Adrenal gland (tissue), 12 donors: ENCODE results near the gene COP1. TPM values are rescaled to one million over a fixed set of nuclear protein-coding genes. Genes with fewer than 3 reads are reported as not detected.
"Not testable (repeated sequence)": the region's sequence is repeated elsewhere in the genome, so short reads cannot be mapped to it uniquely, and the experiment has no call there.

ENCODE experiments used
- DNase-seq, 7 donors: peaks; one replicate each; pipeline ENCODE4 v3.0.0-alpha.2; 2019 to 2020
- H3K27ac ChIP-seq, 5 donors: fragments of 200-600 bp; sonication (generic) in 4 of 5; 1 replicate in 3 of 5; 2 replicates in 2 of 5; pipeline versions ENCODE4 v1.5.1 to v1.8.0; 2016 to 2020; ENCODE audit warnings: mild to moderate bottlenecking in 1 of 5
- H3K27me3 ChIP-seq: fragments of 200-600 bp; 2 replicates; pipeline ENCODE4 v1.8.0; 2021
- H3K36me3 ChIP-seq, 2 donors: fragments of 200-600 bp; replicated peaks in 1 of 2; 1 replicate in 1 of 2; 2 replicates in 1 of 2; pipeline versions ENCODE4 v1.5.1 to v1.8.0; 2018 to 2022
- H3K4me1 ChIP-seq, 2 donors: fragments of 200-600 bp; replicated peaks in 1 of 2; 1 replicate in 1 of 2; 2 replicates in 1 of 2; pipeline versions ENCODE4 v1.5.1 to v1.8.0; 2018 to 2021
- H3K4me3 ChIP-seq, 4 donors: fragments of 200-600 bp; sonication (generic) in 3 of 4; one replicate each; pipeline ENCODE4 v1.5.1; 2016 to 2018
- H3K9me3 ChIP-seq, 3 donors: fragments of 200-600 bp; sonication (generic) in 1 of 3; replicated peaks in 1 of 3; 1 replicate in 2 of 3; 2 replicates in 1 of 3; pipeline versions ENCODE4 v1.5.1 to v1.8.0; 2016 to 2021
- CTCF ChIP-seq, 6 experiments: fragments of 450-650 bp in 4 of 6; fragments of 200-600 bp in 2 of 6; sonication (generic) in 1 of 6; IDR thresholded peaks; 1 replicate in 5 of 6; 2 replicates in 1 of 6; pipeline versions ENCODE4 v1.5.1 to v1.8.0; 2016 to 2021; ENCODE audit warnings: antibody characterized with exemption in 6 of 6, mild to moderate bottlenecking in 2 of 6, moderate library complexity in 1 of 6
- POLR2A ChIP-seq, 2 donors: fragments of 450-650 bp; IDR thresholded peaks; one replicate each; pipeline ENCODE4 v1.6.1; 2017; ENCODE audit warnings: antibody characterized with exemption in 2 of 2, mild to moderate bottlenecking in 2 of 2, moderate library complexity in 1 of 2
- WGBS, 4 donors: extraction: QIAGEN DNeasy Blood & Tissue Kit in 2 of 4; methylation state at CpG; one replicate each; pipeline versions ENCODE4 v1.1.5 to v1.1.7; 2013 to 2017; 5-methylcytosine and 5-hydroxymethylcytosine counted together
- intact Hi-C, 2 donors: fragments of 100-400 bp; cut with DNase I; formaldehyde crosslinking; loops; one replicate each; pipeline versions ENCODE4 v1.14.1 to v1.15.0; 2022 to 2023
- polyA plus RNA-seq, 3 donors: library from polyadenylated mRNA; stranded (reverse); fragments of 200-250 nt in 2 of 3; fragments of 350-450 nt in 1 of 3; fragmentation: Illumina TruSeq in 1 of 3; extraction: RNeasy Lipid Tissue Mini Kit (QIAGEN cat#74804) in 1 of 3; gene quantifications; one replicate each; pipeline ENCODE4 v1.2.3, GENCODE V29; 2013 to 2014
- total RNA-seq, 9 donors: library from RNA; depleted of rRNA in 4 of 9; stranded (reverse); fragments of >200 nt in 4 of 9; fragments of 120-200 nt in 1 of 9; fragmentation: NEBNext Ultra II Directional in 1 of 9; extraction: Animal tissue kit (Norgen Biotek cat#: 25700) in 1 of 9; gene quantifications; one replicate each; pipeline versions ENCODE4 v1.1.0 to v1.2.4, GENCODE V29; 2013 to 2023
- donor health status: healthy with polysubstance abuse.
- donor health status: Bipolar disorder and iron deficiency.
- donor health status: DM: yes; HTN: yes; CAD: no.
- donor health status: DM: no; HTN: no; CAD: no.
- donor health status: DM: no; HTN: no; CAD: no.
- donor health status: DM: yes; HTN: yes; CAD: no.

The COP1 gene
- total and polyA plus RNA-seq, 12 donors = 27.4 to 80.0 (median 36.7) TPM

DNA sequence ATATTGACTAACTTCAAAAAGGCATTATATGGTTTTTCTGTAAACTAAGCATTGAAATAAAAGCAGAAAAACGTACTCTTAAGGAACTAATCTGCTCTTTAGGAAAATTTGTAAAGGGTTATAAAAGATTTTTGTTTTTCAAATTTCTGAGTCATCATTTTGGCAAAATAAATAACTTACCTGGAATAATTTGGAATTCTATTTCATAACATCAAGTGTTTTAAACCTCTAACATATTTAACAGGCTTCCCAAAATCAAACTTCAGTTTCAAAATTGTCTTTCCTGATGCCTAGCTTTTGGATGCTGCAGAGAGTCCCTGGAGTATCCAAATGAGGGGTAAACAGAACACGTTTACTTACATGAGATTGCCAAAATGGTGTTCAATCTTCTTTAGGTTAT is 108.5 kb downstream of the COP1 start:
- no peaks in the 10 kb centered on the region for H3K4me1 ChIP-seq
- H3K36me3 ChIP-seq = no peaks in the 10 kb centered on the region
- H3K9me3 ChIP-seq = peaks cover 4 to 24% (median 15%) of the 10 kb centered on the region in 3 donors
- intact Hi-C loops = no loop called here
- 95 to 97% (median 96%) methylated on average over 2 of the region's 2 CpGs for WGBS, 4 donors
- no peak overlapping the region for H3K4me3 ChIP-seq
- no peak overlapping the region for H3K27ac ChIP-seq
- TF ChIP-seq POLR2A (IDR thresholded peaks at IDR 0.05) (no peak), CTCF (IDR thresholded peaks at IDR 0.05) (no peak)
- no peak for DNase-seq
- H3K27me3 ChIP-seq = no peaks in the 10 kb centered on the region

- H3K27ac ChIP-seq = no peak overlapping the region
- no peak for TF ChIP-seq POLR2A (IDR thresholded peaks at IDR 0.05)
- no peak for TF ChIP-seq CTCF (IDR thresholded peaks at IDR 0.05)
- 96 to 99% (median 97%) methylated on average over 3 of the region's 3 CpGs for WGBS, 4 donors
- intact Hi-C loops = no loop called here
- H3K4me1 ChIP-seq = no peaks in the 10 kb centered on the region
- H3K4me3 ChIP-seq = no peak overlapping the region
- H3K27me3 ChIP-seq = no peaks in the 10 kb centered on the region
- no peaks in the 10 kb centered on the region for H3K36me3 ChIP-seq
- H3K9me3 ChIP-seq = peaks cover 4 to 24% (median 15%) of the 10 kb centered on the region in 3 donors
- DNase-seq = no peak
Observed at GRCh38 chr1:176096015-176096414, 111.1 kb downstream of the COP1 start.

GRCh38 chr1:176090766-176091165 is 116.3 kb downstream of the COP1 start:
- H3K27me3 ChIP-seq = no peaks in the 10 kb centered on the region

DNA sequence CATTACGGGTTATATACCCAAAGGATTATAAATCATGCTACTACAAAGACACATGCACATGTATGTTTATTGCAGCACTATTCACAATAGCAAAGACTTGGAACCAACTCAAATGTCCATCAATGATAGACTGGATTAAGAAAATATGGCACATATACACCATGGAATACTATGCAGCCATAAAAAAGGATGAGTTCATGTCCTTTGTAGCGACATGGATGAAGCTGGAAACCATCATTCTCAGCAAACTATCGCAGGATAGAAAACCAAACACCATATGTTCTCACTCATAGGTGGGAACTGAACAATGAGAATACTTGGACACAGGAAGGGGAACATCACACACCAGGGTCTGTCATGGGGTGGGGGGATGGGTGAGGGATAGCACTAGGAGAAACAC is 119.3 kb downstream of the COP1 start:
- H3K27ac ChIP-seq, H3K9me3 ChIP-seq, intact Hi-C loops, DNase-seq, H3K4me3 ChIP-seq, H3K4me1 ChIP-seq, H3K27me3 ChIP-seq, H3K36me3 ChIP-seq: not testable (repeated sequence)
- 92 to 100% (median 97%) methylated on average over 3 of the region's 3 CpGs for WGBS, 4 donors

More at GRCh38 chr1:176090766-176091165, 116.3 kb downstream of the COP1 start:
- intact Hi-C loops = no loop called here
- no peaks in the 10 kb centered on the region for H3K4me1 ChIP-seq
- H3K27ac ChIP-seq = no peak overlapping the region
- 95 to 100% (median 97%) methylated on average over 1 of the region's 1 CpG for WGBS, 4 donors
- H3K36me3 ChIP-seq = no peaks in the 10 kb centered on the region
- TF ChIP-seq CTCF (IDR thresholded peaks at IDR 0.05) (no peak), POLR2A (IDR thresholded peaks at IDR 0.05) (no peak)
- no peaks in the 10 kb centered on the region for H3K9me3 ChIP-seq
- DNase-seq = no peak
- no peak overlapping the region for H3K4me3 ChIP-seq

- no peak overlapping the region for H3K27ac ChIP-seq
- intact Hi-C loops = loop anchor here (10.0 kb wide), 2 partner anchors 599 to 699 kb away; no protein-coding TSS in a partner anchor
- TF ChIP-seq CTCF (IDR thresholded peaks at IDR 0.05) (peak; percentile 39 to 85 (median 74)), POLR2A (IDR thresholded peaks at IDR 0.05) (no peak)
- peak; percentile 21 to 76 (median 64) for DNase-seq
- H3K27me3 ChIP-seq = no peaks in the 10 kb centered on the region
- no peak overlapping the region for H3K4me3 ChIP-seq
- no peaks in the 10 kb centered on the region for H3K36me3 ChIP-seq
- 24 to 36% (median 28%) methylated on average over 5 of the region's 5 CpGs for WGBS, 4 donors
- peaks cover 0 to 4% of the 10 kb centered on the region in 2 donors for H3K4me1 ChIP-seq
- H3K9me3 ChIP-seq = peaks cover 0 to 8% (median 6%) of the 10 kb centered on the region in 3 donors
Observed at GRCh38 chr1:176073524-176074157, 133.4 kb downstream of the COP1 start.
